Small intestine (tissue), 4 donors: ENCODE measurements around the gene SCGB1D1. TPM values are rescaled to one million over a fixed set of nuclear protein-coding genes. Genes with fewer than 3 reads are reported as not detected.

Experiments
- polyA plus RNA-seq, 4 donors: library from polyadenylated mRNA; stranded (reverse) in 3 of 4; unstranded in 1 of 4; fragments of 200-250 nt in 3 of 4; fragments of 120-200 nt in 1 of 4; gene quantifications; one replicate each; pipeline versions ENCODE4 v1.2.1 to v1.2.3, GENCODE V29; 2013
- donor health status: healthy with polysubstance abuse.
- donor health status: Bipolar disorder and iron deficiency.
- donor health status: healthy.

SCGB1D1 gene
- polyA plus RNA-seq, 4 donors: not detected

Other genes starting within 250 kb of the SCGB1D1 start
- gene BEST1, start 239.9 kb upstream of the SCGB1D1 start, polyA plus RNA-seq: 1 to 10 TPM; 2.7 to 4.7 (median 3.9) TPM
- gene FTH1, start 222.6 kb upstream of the SCGB1D1 start, polyA plus RNA-seq: 1,000 to 10,000 TPM; 3,413 to 10,000 (median 8,267) TPM
- 10 to 100 TPM in 2 of 4 donors, 1 to 10 TPM in 2; 4.5 to 24.2 (median 12.5) TPM for gene INCENP, start 66.2 kb upstream of the SCGB1D1 start, polyA plus RNA-seq
- under 1 TPM in 1 of 4 donors, not detected in 3; 0.28 TPM for gene SCGB2A1, start 18.5 kb downstream of the SCGB1D1 start, polyA plus RNA-seq
- gene SCGB1D2, start 52.0 kb downstream of the SCGB1D1 start, polyA plus RNA-seq: 1 to 10 TPM in 1 of 4 donors, not detected in 3; 4.0 TPM
- not detected for gene SCGB2A2, start 79.9 kb downstream of the SCGB1D1 start, polyA plus RNA-seq
- not detected for gene SCGB1D4, start 108.9 kb downstream of the SCGB1D1 start, polyA plus RNA-seq
- 10 to 100 TPM in 1 of 4 donors, 1 to 10 TPM in 3; 3.6 to 19.4 (median 5.5) TPM for gene ASRGL1, start 147.2 kb downstream of the SCGB1D1 start, polyA plus RNA-seq
- gene SCGB1A1, start 228.8 kb downstream of the SCGB1D1 start, polyA plus RNA-seq: 10 to 100 TPM in 1 of 4 donors, 1 to 10 TPM in 1, not detected in 2; 4.6 to 11.2 TPM